ENCODE measurements around the gene RABGAP1. TPM values are rescaled to one million over a fixed set of nuclear protein-coding genes. Genes with fewer than 3 reads are reported as not detected.
A peak's percentile ranks its signal among the peaks of the same experiment; 100 is the strongest.
"Not testable (repeated sequence)": the region's sequence is repeated elsewhere in the genome, so short reads cannot be mapped to it uniquely, and the experiment has no call there.

The RABGAP1 gene
- polyA plus RNA-seq (2013, experiment 1 of 2), result 14.2 TPM
- polyA plus RNA-seq (2013, experiment 2 of 2), result 15.7 TPM

DNA sequence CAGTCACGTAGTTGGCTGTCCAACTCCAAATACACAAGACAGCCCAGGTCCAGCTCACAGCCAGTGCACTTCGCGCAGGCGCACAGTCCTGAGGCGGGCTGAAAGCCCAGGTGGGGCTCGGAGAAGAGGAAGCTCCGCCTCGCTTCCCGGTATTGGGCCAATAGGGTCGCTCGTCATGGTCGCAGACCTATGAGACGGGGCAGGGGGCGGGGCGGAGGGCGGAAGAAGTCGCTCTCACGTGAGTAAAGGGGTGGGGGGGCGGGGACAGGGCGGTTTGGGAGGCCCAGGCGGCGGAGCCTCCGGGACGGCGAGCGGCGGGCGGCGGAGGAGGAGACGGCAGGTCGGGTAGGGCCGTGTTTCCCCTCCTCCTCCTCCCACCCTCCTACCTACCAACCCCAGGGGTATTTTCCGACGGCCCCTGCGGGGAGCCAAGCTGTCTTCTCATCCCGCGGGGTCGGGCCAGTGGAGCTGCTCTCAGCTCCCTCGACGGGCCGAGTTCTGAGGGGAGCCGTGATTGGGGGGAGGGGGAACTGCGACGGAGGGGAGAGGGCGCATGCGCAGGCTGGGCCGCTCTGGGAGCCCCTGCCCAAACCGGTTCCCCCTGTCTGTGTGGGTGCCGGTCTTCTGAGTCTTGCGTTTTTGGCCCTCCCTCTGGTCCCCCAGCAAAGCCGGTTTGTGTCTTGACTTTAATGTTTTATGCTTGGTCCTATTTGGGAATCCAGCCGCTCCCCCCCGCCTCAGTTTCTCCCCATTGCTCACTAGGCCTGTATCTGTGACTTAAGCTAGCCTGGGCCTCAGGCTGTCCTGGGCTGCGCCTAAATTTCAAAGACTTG, at the start of gene RABGAP1:
Gene RABGAP1, plus strand, starts transcription at position 272 of the 833 bp plus-strand sequence. CDS start 16,040 bp downstream, outside the sequence.
- WGBS, result under 1% methylated on average over 52 of the region's 54 CpGs
- Histone ChIP-seq H3K27me3 (ENCODE audit: insufficient read depth, low read length) (no peaks in the 10 kb centered on the region), H3K4me1 (ENCODE audit: insufficient read depth, low read length) (peaks cover 14% of the 10 kb centered on the region), H3K36me3 (ENCODE audit: insufficient read depth, low read length) (peaks cover 33% of the 10 kb centered on the region), H3K9me3 (ENCODE audit: insufficient read depth, low read depth, low read length) (no peaks in the 10 kb centered on the region), H3K4me3 (ENCODE audit: low read length) (peak within 1 kb of the TSS; percentile 89), H3K27ac (ENCODE audit: low read depth, low read length) (peak within 1 kb of the TSS; percentile 92), H3K9ac (ENCODE audit: low read depth, low read length) (peak within 1 kb of the TSS; percentile 95)

DNA sequence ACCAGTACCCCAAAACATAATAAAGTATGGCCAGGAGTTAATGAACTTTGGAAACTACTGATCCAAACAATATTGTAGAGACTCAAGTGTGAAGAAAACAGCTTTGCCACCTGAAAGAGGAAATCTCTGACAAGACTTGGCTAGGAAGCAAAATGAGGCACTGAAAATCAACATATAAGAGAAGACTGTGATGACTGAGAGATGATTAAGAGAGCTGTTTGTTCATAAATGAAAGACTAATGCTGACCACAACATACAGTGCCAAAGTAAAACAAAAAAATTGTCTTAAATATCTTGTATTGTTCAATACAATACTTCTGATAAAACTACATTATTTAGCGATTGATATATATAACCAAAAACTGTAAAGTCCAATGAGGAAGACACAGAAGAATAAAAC, 42.9 kb upstream of the RABGAP1 start:
- Histone ChIP-seq H3K4me1 (ENCODE audit: insufficient read depth, low read length) (peaks cover 3% of the 10 kb centered on the region; the same call in 1 of the 2 replicates), H3K27ac (ENCODE audit: low read depth, low read length) (no peak overlapping the region)
- no CpG with 5 or more reads among the region's 1 CpG for WGBS

DNA sequence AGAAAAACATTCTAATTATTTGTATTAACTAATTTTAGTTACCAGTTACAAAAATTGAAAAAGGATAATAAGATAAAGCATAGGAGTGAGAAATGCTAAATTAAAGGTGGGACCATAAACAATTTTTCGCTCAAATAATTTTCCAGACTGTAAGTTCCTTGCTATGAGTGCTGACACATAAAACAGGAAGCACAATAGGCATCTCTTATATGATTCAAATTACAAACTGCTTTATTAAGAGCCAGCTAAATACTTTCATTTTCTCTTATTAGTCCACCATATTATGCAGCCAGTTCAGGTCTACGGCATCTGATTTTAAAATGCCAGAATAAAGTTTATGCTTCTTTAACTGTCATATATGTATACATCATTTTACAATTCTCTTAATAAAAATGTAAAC, 40.0 kb upstream of the RABGAP1 start:
- no peaks in the 10 kb centered on the region for H3K27me3 ChIP-seq (ENCODE audit: insufficient read depth, low read length)
- no peaks in the 10 kb centered on the region for H3K9me3 ChIP-seq (ENCODE audit: insufficient read depth, low read depth, low read length)
- H3K36me3 ChIP-seq (ENCODE audit: insufficient read depth, low read length), result peaks cover 29% of the 10 kb centered on the region
- H3K9ac ChIP-seq (ENCODE audit: low read depth, low read length), result no peak overlapping the region
- H3K4me1 ChIP-seq (ENCODE audit: insufficient read depth, low read length), result peaks cover 15% of the 10 kb centered on the region
- H3K27ac ChIP-seq (ENCODE audit: low read depth, low read length), result no peak overlapping the region
- H3K4me3 ChIP-seq (ENCODE audit: low read length), result no peak overlapping the region
- WGBS, result 95% methylated on average over 2 of the region's 2 CpGs

More for the DNA sequence above, 42.9 kb upstream of the RABGAP1 start:
- Histone ChIP-seq H3K9me3 (ENCODE audit: insufficient read depth, low read depth, low read length) (no peaks in the 10 kb centered on the region), H3K9ac (ENCODE audit: low read depth, low read length) (no peak overlapping the region), H3K4me3 (ENCODE audit: low read length) (no peak overlapping the region), H3K27me3 (ENCODE audit: insufficient read depth, low read length) (no peaks in the 10 kb centered on the region), H3K36me3 (ENCODE audit: insufficient read depth, low read length) (peaks cover 53% of the 10 kb centered on the region)

DNA sequence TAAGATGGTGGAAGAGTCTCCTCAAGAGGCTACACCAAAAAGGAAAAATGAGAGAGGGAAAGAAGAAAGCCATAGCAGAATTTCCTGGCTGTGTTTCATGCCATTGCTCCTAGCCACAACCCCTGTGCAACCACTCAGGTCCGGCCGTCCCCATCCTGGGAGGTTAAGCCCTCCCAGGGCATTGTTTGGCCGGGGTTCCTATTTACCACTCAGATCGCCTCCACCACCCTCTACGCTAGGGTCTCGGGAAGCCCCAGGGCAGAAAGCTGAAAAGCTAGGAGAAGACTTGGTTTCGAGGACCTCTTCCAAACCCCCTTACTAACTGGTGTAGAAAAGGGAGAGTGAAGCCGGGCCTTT, 36.4 kb upstream of the RABGAP1 start:
- H3K4me1 ChIP-seq (ENCODE audit: insufficient read depth, low read length), result peaks cover 15% of the 10 kb centered on the region
- peak overlapping the region; percentile 96 for H3K9ac ChIP-seq (ENCODE audit: low read depth, low read length)
- H3K9me3 ChIP-seq (ENCODE audit: insufficient read depth, low read depth, low read length), result no peaks in the 10 kb centered on the region
- H3K27me3 ChIP-seq (ENCODE audit: insufficient read depth, low read length), result no peaks in the 10 kb centered on the region
- peak overlapping the region; percentile 86 for H3K27ac ChIP-seq (ENCODE audit: low read depth, low read length)
- H3K4me3 ChIP-seq (ENCODE audit: low read length), result peak overlapping the region; percentile 83
- H3K36me3 ChIP-seq (ENCODE audit: insufficient read depth, low read length), result peaks cover 13% of the 10 kb centered on the region
- WGBS, result under 1% methylated on average over 8 of the region's 8 CpGs

DNA sequence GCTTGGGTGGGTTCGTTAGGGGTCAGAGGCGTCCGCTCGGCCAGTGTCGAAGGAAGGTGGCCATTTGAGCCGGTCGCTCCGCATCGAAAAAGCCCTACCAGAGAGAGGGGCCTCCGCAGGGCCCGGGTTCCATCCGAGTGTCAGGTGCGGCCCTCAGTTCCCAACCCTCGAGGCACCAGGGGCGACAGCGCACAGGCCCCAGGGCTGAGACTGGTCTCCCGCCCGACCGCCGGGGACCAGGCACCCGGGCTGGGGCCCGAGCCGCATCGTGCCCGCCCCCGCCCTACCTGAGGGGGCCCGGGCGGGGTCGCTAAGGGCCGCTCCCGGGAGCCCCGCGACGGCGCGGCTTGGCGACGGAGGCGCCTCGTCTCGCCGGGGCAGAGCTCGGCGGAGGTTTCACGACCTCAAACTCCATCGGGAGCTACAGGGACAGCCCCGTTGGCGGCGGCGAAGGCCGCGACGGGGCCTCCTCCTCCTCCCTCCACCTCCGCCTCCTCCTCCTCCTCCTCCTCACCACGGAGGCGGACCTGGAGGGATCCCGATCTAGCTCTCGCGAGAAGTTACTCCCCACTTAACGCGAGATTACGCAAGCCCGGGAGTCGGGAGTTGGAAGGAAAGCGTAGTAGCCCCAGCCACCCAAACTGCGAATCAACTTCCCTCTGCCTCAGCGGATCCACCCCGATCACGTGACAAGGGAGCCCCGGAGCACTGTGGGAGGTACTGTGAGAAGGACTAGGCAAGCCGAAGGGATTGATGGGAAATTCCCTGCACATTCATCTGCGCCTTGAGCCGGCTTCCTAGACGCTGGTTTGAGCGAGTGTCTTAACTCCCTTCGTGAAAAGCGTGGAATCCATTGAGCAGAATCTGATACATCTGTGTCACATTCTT, 35.8 kb upstream of the RABGAP1 start, which contains the start of gene RC3H2:
Gene RC3H2, minus strand, starts transcription at position 537 of the 888 bp plus-strand sequence. CDS start 7,850 bp downstream, outside the sequence.
- Histone ChIP-seq H3K36me3 (ENCODE audit: insufficient read depth, low read length) (peaks cover 20% of the 10 kb centered on the region), H3K27me3 (ENCODE audit: insufficient read depth, low read length) (no peaks in the 10 kb centered on the region), H3K27ac (ENCODE audit: low read depth, low read length) (peak within 1 kb of the TSS; percentile 86), H3K9ac (ENCODE audit: low read depth, low read length) (peak within 1 kb of the TSS; percentile 96), H3K9me3 (ENCODE audit: insufficient read depth, low read depth, low read length) (no peaks in the 10 kb centered on the region), H3K4me1 (ENCODE audit: insufficient read depth, low read length) (peaks cover 15% of the 10 kb centered on the region), H3K4me3 (ENCODE audit: low read length) (peak within 1 kb of the TSS; percentile 83)
- under 1% methylated on average over 77 of the region's 77 CpGs for WGBS

DNA sequence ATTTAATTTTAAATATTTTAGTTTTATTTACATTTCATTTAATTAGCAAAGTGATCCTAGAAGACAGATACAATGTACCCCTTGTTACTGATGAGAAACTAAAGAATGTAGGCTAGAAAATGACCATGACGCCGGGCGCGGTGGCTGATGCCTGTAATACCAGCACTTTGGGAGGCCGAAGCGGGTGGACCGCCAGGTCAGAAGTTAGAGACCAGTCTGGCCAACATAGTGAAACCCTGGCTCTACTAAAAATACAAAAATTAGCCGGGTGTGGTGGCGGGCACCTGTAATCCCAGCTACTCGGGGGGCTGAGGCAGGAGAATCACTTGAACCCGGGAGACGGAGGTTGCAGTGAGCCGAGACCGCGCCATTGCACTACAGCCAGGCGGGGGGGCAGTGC, 34.7 kb upstream of the RABGAP1 start:
- peaks cover 15% of the 10 kb centered on the region for H3K4me1 ChIP-seq (ENCODE audit: insufficient read depth, low read length)
- not testable (repeated sequence) for H3K27ac ChIP-seq (ENCODE audit: low read depth, low read length); H3K4me3 ChIP-seq (ENCODE audit: low read length); H3K9me3 ChIP-seq (ENCODE audit: insufficient read depth, low read depth, low read length); H3K9ac ChIP-seq (ENCODE audit: low read depth, low read length); H3K27me3 ChIP-seq (ENCODE audit: insufficient read depth, low read length)
- 97% methylated on average over 16 of the region's 16 CpGs for WGBS
- H3K36me3 ChIP-seq (ENCODE audit: insufficient read depth, low read length), result peaks cover 30% of the 10 kb centered on the region

DNA sequence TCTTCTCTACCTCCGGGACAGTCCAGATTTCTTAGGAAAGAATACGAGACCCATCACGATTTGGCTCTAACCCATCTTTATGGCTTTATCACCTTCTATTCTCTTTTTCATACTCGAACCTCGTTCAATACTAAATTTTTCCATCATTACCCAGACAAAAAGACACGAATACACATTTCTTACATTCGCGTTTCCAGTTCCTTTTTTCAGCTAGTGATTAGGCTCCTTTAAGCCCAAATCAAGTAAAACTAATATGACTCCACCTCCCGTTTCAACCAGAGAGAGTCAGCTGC, 28.2 kb upstream of the RABGAP1 start:
- H3K9ac ChIP-seq (ENCODE audit: low read depth, low read length), result peak overlapping the region; percentile 94
- H3K4me1 ChIP-seq (ENCODE audit: insufficient read depth, low read length), result peaks cover 6% of the 10 kb centered on the region; the same call in 1 of the 2 replicates
- H3K27ac ChIP-seq (ENCODE audit: low read depth, low read length), result peak overlapping the region; percentile 93
- 7% methylated on average over 9 of the region's 9 CpGs for WGBS
- H3K9me3 ChIP-seq (ENCODE audit: insufficient read depth, low read depth, low read length), result no peaks in the 10 kb centered on the region
- peak overlapping the region; percentile 81 for H3K4me3 ChIP-seq (ENCODE audit: low read length)
- no peaks in the 10 kb centered on the region for H3K27me3 ChIP-seq (ENCODE audit: insufficient read depth, low read length)
- H3K36me3 ChIP-seq (ENCODE audit: insufficient read depth, low read length), result peaks cover 34% of the 10 kb centered on the region

DNA sequence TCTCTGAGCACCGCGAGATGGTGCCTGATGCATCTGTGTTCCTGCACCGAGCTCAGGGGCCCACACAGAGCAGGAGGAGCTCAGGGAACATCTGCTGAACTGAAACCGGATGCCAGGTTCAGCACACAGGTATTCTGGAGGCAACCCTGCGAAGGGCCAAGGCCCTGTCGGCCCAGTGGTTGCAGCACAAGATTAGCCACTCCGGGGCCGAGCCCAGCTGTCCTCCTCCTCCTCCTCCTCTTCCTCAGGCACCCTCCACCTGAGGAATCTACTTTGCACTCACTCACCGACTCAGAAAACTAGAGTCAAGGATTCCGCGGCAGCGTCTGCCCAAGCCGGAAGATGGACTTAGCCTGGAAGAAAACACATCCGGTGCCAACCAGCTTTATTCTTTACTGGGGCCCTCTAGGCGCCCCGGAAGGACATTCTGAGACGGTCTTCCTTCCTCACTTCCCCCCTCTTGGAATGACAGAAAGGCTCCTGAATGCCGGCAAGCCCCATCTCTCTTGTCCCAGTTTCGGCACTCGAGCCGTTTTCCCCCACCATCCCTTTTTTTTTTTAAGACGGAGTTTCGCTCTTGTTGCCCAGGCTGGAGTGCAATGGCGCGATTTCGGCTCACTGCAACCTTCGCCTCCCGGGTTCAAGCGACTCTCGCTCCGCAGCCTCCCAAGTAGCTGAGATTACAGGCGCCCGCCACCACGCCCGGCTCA, 27.7 kb upstream of the RABGAP1 start, which contains the start of gene ZBTB6:
Gene ZBTB6, minus strand, starts transcription at position 360 of the 710 bp plus-strand sequence. CDS start 1,251 bp downstream, outside the sequence.
- H3K27ac ChIP-seq (ENCODE audit: low read depth, low read length), result peak within 1 kb of the TSS; percentile 93
- H3K27me3 ChIP-seq (ENCODE audit: insufficient read depth, low read length), result no peaks in the 10 kb centered on the region
- H3K4me1 ChIP-seq (ENCODE audit: insufficient read depth, low read length), result peaks cover 6% of the 10 kb centered on the region; the same call in 1 of the 2 replicates
- H3K9ac ChIP-seq (ENCODE audit: low read depth, low read length), result peak within 1 kb of the TSS; percentile 94
- WGBS, result under 1% methylated on average over 35 of the region's 35 CpGs
- peak within 1 kb of the TSS; percentile 81 for H3K4me3 ChIP-seq (ENCODE audit: low read length)
- H3K9me3 ChIP-seq (ENCODE audit: insufficient read depth, low read depth, low read length), result no peaks in the 10 kb centered on the region
- peaks cover 35% of the 10 kb centered on the region for H3K36me3 ChIP-seq (ENCODE audit: insufficient read depth, low read length)

DNA sequence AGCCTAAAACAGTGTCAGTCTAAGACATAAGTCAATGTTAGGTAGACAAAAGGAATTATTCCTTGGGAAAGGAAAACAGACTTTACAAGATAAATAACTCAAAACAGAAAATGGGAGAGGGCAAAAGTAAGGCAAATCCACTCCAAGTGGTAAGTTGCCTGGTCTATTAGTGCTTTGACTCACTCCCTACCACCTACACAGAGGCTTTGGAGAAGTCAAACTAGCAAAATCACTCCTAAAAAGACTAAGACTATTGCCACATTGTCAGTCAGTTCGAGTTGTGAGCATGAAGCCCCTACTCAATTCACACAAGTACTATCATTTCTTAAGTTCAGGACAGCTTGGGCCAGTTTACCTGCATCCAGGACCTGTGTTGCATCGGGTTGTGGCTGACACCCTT, 22.5 kb upstream of the RABGAP1 start:
- Histone ChIP-seq H3K4me3 (ENCODE audit: low read length) (no peak overlapping the region), H3K36me3 (ENCODE audit: insufficient read depth, low read length) (peaks cover 38% of the 10 kb centered on the region), H3K27ac (ENCODE audit: low read depth, low read length) (no peak overlapping the region), H3K4me1 (ENCODE audit: insufficient read depth, low read length) (peaks cover 11% of the 10 kb centered on the region), H3K27me3 (ENCODE audit: insufficient read depth, low read length) (no peaks in the 10 kb centered on the region), H3K9ac (ENCODE audit: low read depth, low read length) (no peak overlapping the region), H3K9me3 (ENCODE audit: insufficient read depth, low read depth, low read length) (no peaks in the 10 kb centered on the region)
- WGBS, result 93% methylated on average over 2 of the region's 2 CpGs

DNA sequence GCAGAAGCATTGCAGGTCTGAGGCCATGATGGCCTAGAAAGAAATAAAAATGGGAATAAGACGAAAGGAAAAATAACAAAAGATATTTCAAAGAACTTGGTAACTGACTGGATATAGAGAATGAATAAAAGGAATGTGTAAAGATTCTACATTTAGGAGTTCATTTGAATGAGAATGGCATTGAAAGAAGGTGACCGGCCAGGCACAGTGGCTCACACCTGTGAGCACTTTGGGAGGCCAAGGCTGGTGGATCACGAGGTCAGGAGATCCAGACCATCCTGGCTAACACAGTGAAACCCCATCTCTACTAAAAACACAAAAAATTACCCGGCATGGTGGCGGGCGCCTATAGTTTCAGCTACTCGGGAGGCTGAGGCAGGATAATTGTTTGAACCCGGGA, 18.1 kb upstream of the RABGAP1 start:
- Histone ChIP-seq H3K27me3 (ENCODE audit: insufficient read depth, low read length) (no peaks in the 10 kb centered on the region), H3K9me3 (ENCODE audit: insufficient read depth, low read depth, low read length) (no peaks in the 10 kb centered on the region), H3K9ac (ENCODE audit: low read depth, low read length) (no peak overlapping the region), H3K36me3 (ENCODE audit: insufficient read depth, low read length) (peaks cover 38% of the 10 kb centered on the region), H3K4me3 (ENCODE audit: low read length) (no peak overlapping the region), H3K4me1 (ENCODE audit: insufficient read depth, low read length) (peaks cover 18% of the 10 kb centered on the region), H3K27ac (ENCODE audit: low read depth, low read length) (peak overlapping the region; percentile 62; the same call in 1 of the 2 replicates)
- WGBS, result 84% methylated on average over 8 of the region's 8 CpGs
